IMR-90 (cell line): ENCODE results near the gene ADAMTSL2. TPM values are rescaled to one million over a fixed set of nuclear protein-coding genes. Genes with fewer than 3 reads are reported as not detected.

ENCODE experiments used
- ATAC-seq: fragments of 200-7000 bp; cut with Tn5 transposase; 2 replicates; pipeline ENCODE4 v1.9.1; 2020; ENCODE audit warnings: low read depth, mild to moderate bottlenecking, moderate library complexity
- BruUV-seq: library from RNA; stranded (reverse); fragments of 400-500 nt; replicated peaks from 2 replicates; lab custom pipeline; 2021; lab: Mats Ljungman, UMichigan
- CTCF ChIA-PET: fragments of 300-600 bp; formaldehyde crosslinking; extraction: SDS; loops from one replicate; lab custom pipeline; 2021; ENCODE audit warnings: antibody characterized with exemption; lab: Yijun Ruan, JAX
- POLR2A ChIA-PET: fragments of 300-600 bp; sonication (Branson Sonifier 250); formaldehyde crosslinking; loops from one replicate; lab custom pipeline; 2022; ENCODE audit warnings: antibody characterized with exemption; ENCODE audit not compliant: unreplicated experiment; lab: Charles Lee
- DNase-seq: peaks from one replicate; pipeline ENCODE4 v3.0.0; 2013
- H2AFZ ChIP-seq: replicated peaks from 2 replicates; pipeline ENCODE3; 2013; ENCODE audit warnings: low read length, mild to moderate bottlenecking; ENCODE audit not compliant: poor library complexity
- H2AK5ac ChIP-seq: 2 replicates; pipeline ENCODE4 v1.6.1; 2013; ENCODE audit warnings: low read depth, low read length, inconsistent platforms
- H2AK9ac ChIP-seq: replicated peaks from 2 replicates; pipeline ENCODE3; 2013; ENCODE audit warnings: mild to moderate bottlenecking, low read depth, low read length, moderate library complexity; ENCODE audit not compliant: poor library complexity
- H2BK120ac ChIP-seq: 2 replicates; pipeline ENCODE4 v1.6.1; 2013; ENCODE audit warnings: low read depth, low read length, inconsistent platforms
- H2BK15ac ChIP-seq: 3 replicates; pipeline ENCODE4 v1.6.1; 2013; ENCODE audit warnings: low read depth, low read length, inconsistent platforms
- H2BK20ac ChIP-seq: 2 replicates; pipeline ENCODE4 v1.6.1; 2013; ENCODE audit warnings: low read depth, mild to moderate bottlenecking, inconsistent platforms, low read length, moderate library complexity
- H2BK5ac ChIP-seq: 2 replicates; pipeline ENCODE4 v1.6.1; 2013; ENCODE audit warnings: mild to moderate bottlenecking, low read depth, low read length, inconsistent platforms; ENCODE audit not compliant: poor library complexity, severe bottlenecking
- H3K14ac ChIP-seq: replicated peaks from 2 replicates; pipeline ENCODE4 v1.6.1; 2013; ENCODE audit warnings: low read depth, low read length, inconsistent platforms
- H3K18ac ChIP-seq: 2 replicates; pipeline ENCODE4 v1.6.1; 2013; ENCODE audit warnings: low read depth, low read length, control low read depth
- H3K23ac ChIP-seq: 2 replicates; pipeline ENCODE4 v1.6.1; 2013; ENCODE audit warnings: low read depth, low read length, inconsistent platforms
- H3K27ac ChIP-seq: 2 replicates; pipeline ENCODE4 v1.5.1; 2013; ENCODE audit warnings: mild to moderate bottlenecking, control low read depth, low read length; ENCODE audit not compliant: insufficient read depth
- H3K27me3 ChIP-seq: 2 replicates; pipeline ENCODE4 v1.6.1; 2013; ENCODE audit warnings: low read length; ENCODE audit not compliant: control insufficient read depth, insufficient read depth
- H3K36me3 ChIP-seq: 2 replicates; pipeline ENCODE4 v1.6.1; 2013; ENCODE audit warnings: low read length, mixed read lengths; ENCODE audit not compliant: control insufficient read depth, insufficient read depth
- H3K4ac ChIP-seq: 2 replicates; pipeline ENCODE4 v1.6.1; 2013; ENCODE audit warnings: low read depth, low read length, inconsistent platforms
- H3K4me1 ChIP-seq: 2 replicates; pipeline ENCODE4 v1.6.1; 2013; ENCODE audit warnings: low read length, mixed read lengths; ENCODE audit not compliant: control insufficient read depth, insufficient read depth
- H3K4me2 ChIP-seq: 2 replicates; pipeline ENCODE4 v1.6.1; 2013; ENCODE audit warnings: low read depth, mild to moderate bottlenecking, control low read depth, low read length, moderate library complexity
- H3K4me3 ChIP-seq: 2 replicates; pipeline ENCODE4 v1.5.1; 2013; ENCODE audit warnings: low read depth, mild to moderate bottlenecking, control low read depth, low read length, moderate library complexity; ENCODE audit not compliant: insufficient read depth
- H3K56ac ChIP-seq: 2 replicates; pipeline ENCODE4 v1.6.1; 2013; ENCODE audit warnings: low read length, inconsistent platforms; ENCODE audit not compliant: insufficient read depth; ENCODE audit errors: extremely low read depth
- H3K79me1 ChIP-seq, 2 experiments: 2 replicates each; pipeline ENCODE4 v1.6.1; 2013; ENCODE audit warnings: low read length in 2 of 2, inconsistent platforms in 1 of 2, low read depth in 1 of 2
- H3K9ac ChIP-seq: 2 replicates; pipeline ENCODE4 v1.6.1; 2013; ENCODE audit warnings: low read depth, low read length, control low read depth
- H3K9me1 ChIP-seq: 2 replicates; pipeline ENCODE4 v1.6.1; 2013; ENCODE audit warnings: low read length, inconsistent platforms; ENCODE audit not compliant: insufficient read depth
- H3K9me3 ChIP-seq: 2 replicates; pipeline ENCODE4 v1.6.1; 2013; ENCODE audit warnings: low read length; ENCODE audit not compliant: control insufficient read depth, insufficient read depth
- H4K20me1 ChIP-seq: 2 replicates; pipeline ENCODE4 v1.6.1; 2013; ENCODE audit warnings: low read length, inconsistent platforms; ENCODE audit not compliant: insufficient read depth
- H4K5ac ChIP-seq: 2 replicates; pipeline ENCODE4 v1.6.1; 2013; ENCODE audit warnings: mild to moderate bottlenecking, low read depth, low read length, control low read depth
- H4K8ac ChIP-seq, 2 experiments: 2 replicates each; pipeline ENCODE4 v1.6.1; 2013; ENCODE audit warnings: low read depth in 2 of 2, low read length in 2 of 2, control low read depth in 1 of 2, inconsistent platforms in 1 of 2
- H4K91ac ChIP-seq: 2 replicates; pipeline ENCODE4 v1.6.1; 2013; ENCODE audit warnings: low read depth, low read length, inconsistent platforms; ENCODE audit not compliant: insufficient read depth
- BHLHE40 ChIP-seq: fragments of 150-350 bp; IDR thresholded peaks from 2 replicates; pipeline ENCODE4 v1.6.1; 2016; ENCODE audit warnings: mild to moderate bottlenecking, low read depth, low read length
- CEBPB ChIP-seq: IDR thresholded peaks from 2 replicates; pipeline ENCODE4 v1.6.1; 2012; ENCODE audit warnings: low read depth, low read length, improper control_type of control experiment
- CHD1 ChIP-seq: IDR thresholded peaks from 2 replicates; pipeline ENCODE4 v1.6.1; 2012; ENCODE audit warnings: low read depth, low read length, improper control_type of control experiment
- CTCF ChIP-seq: conservative IDR thresholded peaks from 2 replicates; pipeline ENCODE4 v1.5.1; 2012; ENCODE audit warnings: mild to moderate bottlenecking, low read depth, low read length, improper control_type of control experiment
- ELK1 ChIP-seq: fragments of 150-350 bp; IDR thresholded peaks from 2 replicates; pipeline ENCODE4 v1.6.1; 2016; ENCODE audit warnings: low read depth, mild to moderate bottlenecking, low read length, moderate library complexity, borderline replicate concordance
- FOS ChIP-seq: fragments of 150-350 bp; IDR thresholded peaks from 2 replicates; pipeline ENCODE4 v1.6.1; 2016; ENCODE audit warnings: low read depth, low read length
- MAFK ChIP-seq: IDR thresholded peaks from 2 replicates; pipeline ENCODE4 v1.6.1; 2012; ENCODE audit warnings: low read depth, low read length, improper control_type of control experiment
- MAZ ChIP-seq: IDR thresholded peaks from 2 replicates; pipeline ENCODE4 v1.6.1; 2012; ENCODE audit warnings: low read depth, mild to moderate bottlenecking, low read length, improper control_type of control experiment, moderate library complexity, borderline replicate concordance
- NFE2L2 ChIP-seq: fragments of 150-350 bp; IDR thresholded peaks from 2 replicates; pipeline ENCODE4 v1.6.1; 2016; ENCODE audit warnings: low read depth, mild to moderate bottlenecking, low read length
- POLR2A ChIP-seq: IDR thresholded peaks from 2 replicates; pipeline ENCODE4 v1.6.1; 2012; ENCODE audit warnings: mild to moderate bottlenecking, low read depth, low read length
- RAD21 ChIP-seq: IDR thresholded peaks from 2 replicates; pipeline ENCODE4 v1.6.1; 2012; ENCODE audit warnings: low read length, improper control_type of control experiment
- RCOR1 ChIP-seq: IDR thresholded peaks from 2 replicates; pipeline ENCODE4 v1.6.1; 2012; ENCODE audit warnings: mild to moderate bottlenecking, low read length, improper control_type of control experiment; ENCODE audit not compliant: insufficient replicate concordance
- RFX5 ChIP-seq: IDR thresholded peaks from 2 replicates; pipeline ENCODE4 v1.8.0; 2012; ENCODE audit warnings: low read depth, mild to moderate bottlenecking, low read length, moderate library complexity
- SMC3 ChIP-seq: fragments of 150-350 bp; IDR thresholded peaks from 2 replicates; pipeline ENCODE4 v1.6.1; 2016; ENCODE audit warnings: low read depth, mild to moderate bottlenecking, antibody characterized with exemption, low read length, moderate library complexity
- USF2 ChIP-seq: fragments of 150-350 bp; IDR thresholded peaks from 2 replicates; pipeline ENCODE4 v1.6.1; 2017; ENCODE audit warnings: mild to moderate bottlenecking, antibody characterized with exemption, low read length, low read depth
- WGBS, 2 experiments: methylation state at CpG; one replicate each; pipeline versions ENCODE4 v1.1.5 to v1.1.7; 2013; ENCODE audit warnings: missing lambda C conversion rate in 2 of 2; ENCODE audit not compliant: insufficient read length in 1 of 2; ENCODE audit errors: extremely low coverage in 2 of 2; 5-methylcytosine and 5-hydroxymethylcytosine counted together
- dilution Hi-C: fragments of 300-500 bp; cut with HindIII; formaldehyde crosslinking; loops from one replicate; pipeline ENCODE4 v1.14.3; 2018; ENCODE audit warnings: low sequenced_read_pairs; ENCODE audit not compliant: unreplicated experiment
- in situ Hi-C: fragments of 300-500 bp; cut with MboI; formaldehyde crosslinking; loops from 3 replicates; pipeline ENCODE4 v1.14.3; 2019; ENCODE audit warnings: low sequenced_read_pairs, inconsistent platforms, mixed read lengths
- intact Hi-C: fragments of 100-400 bp; cut with micrococcal nuclease; formaldehyde crosslinking; loops from 2 replicates; pipeline ENCODE4 v1.10.0; 2022
- polyA plus RNA-seq, 3 experiments: library from polyadenylated mRNA; depleted of rRNA; stranded (reverse); fragments of >200 nt; gene quantifications; 2 replicates each; pipeline ENCODE4 v1.2.3, GENCODE V29; 2012; ENCODE audit warnings: low replicate concordance in 1 of 3
- total RNA-seq: library from RNA; depleted of rRNA; stranded (reverse); fragments of >200 nt; gene quantifications from 2 replicates; pipeline ENCODE4 v1.2.3, GENCODE V29; 2012

Gene ADAMTSL2
- total and polyA plus RNA-seq, 2 of the 4 experiments (the other 2 are of a cell fraction) = not detected

- Histone ChIP-seq H4K91ac (no peak overlapping the region), H2BK20ac (no peak overlapping the region), H3K27me3 (peaks cover 33% of the 10 kb centered on the region), H3K18ac (no peak overlapping the region), H3K4me3 (no peak overlapping the region), H3K36me3 (no peaks in the 10 kb centered on the region), H3K9me1 (no peaks in the 10 kb centered on the region), H3K14ac (no peak overlapping the region), H3K4me1 (no peaks in the 10 kb centered on the region), H3K4me2 (no peak overlapping the region), H2BK120ac (no peak overlapping the region), H3K9ac (no peak overlapping the region), H4K5ac (no peak overlapping the region), H3K56ac (no peak overlapping the region), H2BK15ac (no peak overlapping the region), H2AK5ac (no peak overlapping the region), H3K4ac (no peak overlapping the region), H4K20me1 (no peaks in the 10 kb centered on the region; the same call in 1 of the 2 replicates), H3K9me3 (peaks cover 2% of the 10 kb centered on the region; the same call in 1 of the 2 replicates), H2AFZ (no peak overlapping the region), H3K23ac (no peak overlapping the region), H2BK5ac (no peak overlapping the region), H2AK9ac (no peak overlapping the region), H4K8ac (no peak overlapping the region), H3K79me1 (no peaks in the 10 kb centered on the region), H3K27ac (no peak overlapping the region)
- in situ Hi-C loops (no loop called here), dilution Hi-C loops (no loop called here), intact Hi-C loops (no loop called here)
- no peak for DNase-seq
- no peak for ATAC-seq
- POLR2A ChIA-PET = no interaction called here
- TF ChIP-seq CTCF = no peak
- no peak for TF ChIP-seq FOS
- no peak for TF ChIP-seq CEBPB
- TF ChIP-seq CHD1 = no peak
- no peak for TF ChIP-seq ELK1
- TF ChIP-seq RFX5 = no peak
- TF ChIP-seq RAD21 = no peak
- no peak for TF ChIP-seq POLR2A
- no peak for TF ChIP-seq RCOR1
- TF ChIP-seq USF2 = no peak
- TF ChIP-seq MAFK = no peak
- TF ChIP-seq NFE2L2 = no peak
- no peak for TF ChIP-seq BHLHE40
- no peak for TF ChIP-seq SMC3
- TF ChIP-seq MAZ = no peak
- no TSS peak for BruUV-seq
- CTCF ChIA-PET = no interaction called here
- 70% methylated on average over 2 of the region's 6 CpGs; no CpG with 5 or more reads in 1 of the 2 experiments for WGBS, 2 experiments
These were observed 53.0 kb downstream of the ADAMTSL2 start for GRCh38 chr9:133587466-133587865.
